SK-N-SH (cell line): ENCODE measurements around the gene CFAP65.

Experiments
- CTCF ChIP-seq: fragments of 200-600 bp; sonication (generic); IDR thresholded peaks from 2 replicates; pipeline ENCODE4 v1.6.1; 2017; ENCODE audit warnings: antibody characterized with exemption, mild to moderate bottlenecking, moderate library complexity
- ELF1 ChIP-seq: IDR thresholded peaks from 2 replicates; pipeline ENCODE4 v1.4.0; 2012
- EP300 ChIP-seq, 2 experiments: IDR thresholded peaks; 2 replicates each; pipeline versions ENCODE4 v1.4.0 to v1.6.1; 2012; ENCODE audit warnings: borderline replicate concordance in 1 of 2, low read depth in 1 of 2, low read length in 1 of 2
- EZH2phosphoT487 ChIP-seq: fragments of 200-600 bp; sonication (generic); IDR thresholded peaks from 2 replicates; pipeline ENCODE4 v1.6.1; 2017; ENCODE audit warnings: low read depth, mixed run types, mild to moderate bottlenecking, antibody characterized with exemption, moderate library complexity, borderline replicate concordance
- GABPA ChIP-seq: IDR thresholded peaks from 2 replicates; pipeline ENCODE4 v1.4.0; 2012; ENCODE audit warnings: low read depth, mild to moderate bottlenecking
- JUND ChIP-seq: IDR thresholded peaks from 2 replicates; pipeline ENCODE4 v1.4.0; 2012
- MEF2A ChIP-seq: IDR thresholded peaks from 2 replicates; pipeline ENCODE4 v1.4.0; 2012; ENCODE audit warnings: low read depth, borderline replicate concordance
- NRF1 ChIP-seq: IDR thresholded peaks from 2 replicates; pipeline ENCODE4 v1.6.1; 2012; ENCODE audit warnings: low read depth, mild to moderate bottlenecking, low read length
- POLR2AphosphoS5 ChIP-seq: IDR thresholded peaks from 2 replicates; pipeline ENCODE4 v1.6.1; 2012; ENCODE audit warnings: low read depth, low read length
- SIN3A ChIP-seq: IDR thresholded peaks from 2 replicates; pipeline ENCODE4 v1.6.1; 2012; ENCODE audit warnings: low read depth, mild to moderate bottlenecking, low read length, moderate library complexity, borderline replicate concordance
- USF2 ChIP-seq: fragments of 150-350 bp; IDR thresholded peaks from 2 replicates; pipeline ENCODE4 v1.6.1; 2017; ENCODE audit warnings: antibody characterized with exemption, low read length, low read depth, borderline replicate concordance

GRCh38 chr2:219017201-219017931, 23.9 kb downstream of the CFAP65 start:
- no peak for TF ChIP-seq GABPA
- no peak for TF ChIP-seq CTCF
- TF ChIP-seq JUND = no peak
- no peak for TF ChIP-seq NRF1
- no peak for TF ChIP-seq EP300 (IDR thresholded peaks at IDR 0.05; ENCODE audit: borderline replicate concordance in 1 of 2, low read depth in 1 of 2, low read length in 1 of 2)
- no peak for TF ChIP-seq SIN3A
- TF ChIP-seq EZH2phosphoT487 = no peak
- no peak for TF ChIP-seq USF2
- TF ChIP-seq MEF2A = no peak
- no peak for TF ChIP-seq POLR2AphosphoS5
- no peak for TF ChIP-seq ELF1
